Left lung (tissue), 10 donors: ENCODE data around the gene EBF3. TPM values are rescaled to one million over a fixed set of nuclear protein-coding genes. Genes with fewer than 3 reads are reported as not detected.

Experiments used
- ATAC-seq: fragments of 200-7000 bp; cut with Tn5 transposase; one replicate; pipeline ENCODE4 v1.9.1; 2020; ENCODE audit warnings: moderate library complexity
- DNase-seq, 4 donors: peaks; one replicate each; pipeline ENCODE4 v3.0.0-alpha.2; 2013 to 2020
- H3K27ac ChIP-seq, 2 donors: fragments of 200-600 bp; sonication (generic) in 1 of 2; one replicate each; pipeline versions ENCODE4 v1.5.0 to v1.8.0; 2020 to 2021
- H3K27me3 ChIP-seq, 2 donors: fragments of 200-600 bp; sonication (generic) in 1 of 2; one replicate each; pipeline versions ENCODE4 v1.5.0 to v1.8.0; 2020 to 2021
- H3K36me3 ChIP-seq, 2 donors: fragments of 200-600 bp; sonication (generic) in 1 of 2; one replicate each; pipeline versions ENCODE4 v1.5.0 to v1.8.0; 2020 to 2021
- H3K4me1 ChIP-seq, 2 donors: fragments of 200-600 bp; one replicate each; pipeline ENCODE4 v1.8.0; 2021
- H3K4me3 ChIP-seq, 2 donors: fragments of 200-600 bp; sonication (generic) in 1 of 2; one replicate each; pipeline versions ENCODE4 v1.5.0 to v1.8.0; 2020 to 2021; ENCODE audit warnings: mild to moderate bottlenecking in 1 of 2
- H3K9me3 ChIP-seq, 2 donors: fragments of 200-600 bp; sonication (generic) in 1 of 2; one replicate each; pipeline versions ENCODE4 v1.5.0 to v1.8.0; 2020 to 2021
- intact Hi-C, 2 donors: fragments of 100-400 bp; cut with DNase I; formaldehyde crosslinking; loops; one replicate each; pipeline versions ENCODE4 v1.11.2 to v1.14.2; 2022
- polyA plus RNA-seq, 6 donors: library from polyadenylated mRNA; unstranded; fragments of 120-200 nt; gene quantifications; one replicate each; pipeline ENCODE4 v1.2.1, GENCODE V29; 2013; ENCODE audit not compliant: insufficient read length in 6 of 6
- total RNA-seq, 2 donors: library from RNA; stranded (reverse); fragmentation: NEBNext Ultra II Directional; extraction: Animal tissue kit (Norgen Biotek cat#: 25700); gene quantifications; one replicate each; pipeline ENCODE4 v1.2.1, GENCODE V29; 2021
- TF ChIP-seq, protein P1 (sequence below), 2 donors: fragments of 200-600 bp; sonication (generic) in 1 of 2; IDR thresholded peaks; one replicate each; pipeline versions ENCODE4 v1.5.0 to v1.8.0; 2021; ENCODE audit warnings: antibody characterized with exemption in 2 of 2
- donor health status: DM: no; HTN: yes; CAD: no.
- donor health status: DM: no; HTN: no; CAD: no.

The EBF3 gene
- total and polyA plus RNA-seq, 8 donors, result 0.10 to 2.0 (median 1.4) TPM; not detected in 1

DNA sequence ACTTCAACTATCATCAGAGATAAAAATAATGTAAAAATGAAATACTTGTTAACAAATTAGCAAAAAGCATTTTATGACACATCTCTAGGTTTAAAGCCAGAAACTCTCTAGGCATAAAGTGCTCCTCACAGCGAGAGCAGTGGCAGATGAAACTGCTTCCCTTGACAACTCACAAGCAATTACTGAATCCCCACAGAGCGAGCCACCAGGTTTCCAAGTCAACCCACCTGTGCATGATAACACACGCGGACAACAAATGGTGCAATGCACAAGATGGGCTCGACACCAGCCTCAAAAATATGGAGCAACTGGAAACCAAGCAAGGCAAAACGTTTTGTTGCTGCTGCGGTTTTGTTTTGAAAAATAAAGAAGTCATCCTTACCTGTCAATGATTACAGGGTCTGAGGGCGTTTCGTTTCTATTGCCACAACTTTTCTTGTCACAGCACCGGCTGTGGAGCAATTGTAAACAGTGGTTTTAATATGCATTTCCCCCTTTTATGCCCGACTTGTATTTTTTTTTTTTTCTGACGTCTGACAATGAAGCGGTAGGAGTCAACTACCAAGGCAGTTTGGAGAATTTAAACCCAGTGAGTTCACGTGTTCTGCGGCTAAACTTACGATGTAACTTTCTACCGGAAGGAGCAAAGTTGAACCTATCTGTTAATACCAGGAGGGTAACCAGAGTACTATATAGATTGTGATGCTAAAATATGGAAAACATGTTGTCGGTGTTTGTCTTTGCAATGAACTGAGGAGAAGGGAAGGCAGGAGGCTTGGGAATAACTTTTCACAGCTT lies 7.0 kb downstream of the EBF3 start:
- DNase-seq (no peak), ATAC-seq (no peak)
- H3K4me1 ChIP-seq, result peaks cover 0 to 14% of the 10 kb centered on the region in 2 donors
- H3K36me3 ChIP-seq, result no peaks in the 10 kb centered on the region
- intact Hi-C loops, result no loop called here
- H3K27me3 ChIP-seq, result peaks cover 87 to 100% of the 10 kb centered on the region in 2 donors
- no peak overlapping the region for H3K4me3 ChIP-seq
- H3K27ac ChIP-seq, result no peak overlapping the region
- H3K9me3 ChIP-seq, result no peaks in the 10 kb centered on the region
- TF ChIP-seq, protein P1, sequence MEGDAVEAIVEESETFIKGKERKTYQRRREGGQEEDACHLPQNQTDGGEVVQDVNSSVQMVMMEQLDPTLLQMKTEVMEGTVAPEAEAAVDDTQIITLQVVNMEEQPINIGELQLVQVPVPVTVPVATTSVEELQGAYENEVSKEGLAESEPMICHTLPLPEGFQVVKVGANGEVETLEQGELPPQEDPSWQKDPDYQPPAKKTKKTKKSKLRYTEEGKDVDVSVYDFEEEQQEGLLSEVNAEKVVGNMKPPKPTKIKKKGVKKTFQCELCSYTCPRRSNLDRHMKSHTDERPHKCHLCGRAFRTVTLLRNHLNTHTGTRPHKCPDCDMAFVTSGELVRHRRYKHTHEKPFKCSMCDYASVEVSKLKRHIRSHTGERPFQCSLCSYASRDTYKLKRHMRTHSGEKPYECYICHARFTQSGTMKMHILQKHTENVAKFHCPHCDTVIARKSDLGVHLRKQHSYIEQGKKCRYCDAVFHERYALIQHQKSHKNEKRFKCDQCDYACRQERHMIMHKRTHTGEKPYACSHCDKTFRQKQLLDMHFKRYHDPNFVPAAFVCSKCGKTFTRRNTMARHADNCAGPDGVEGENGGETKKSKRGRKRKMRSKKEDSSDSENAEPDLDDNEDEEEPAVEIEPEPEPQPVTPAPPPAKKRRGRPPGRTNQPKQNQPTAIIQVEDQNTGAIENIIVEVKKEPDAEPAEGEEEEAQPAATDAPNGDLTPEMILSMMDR (IDR thresholded peaks at IDR 0.05), result no peak

DNA sequence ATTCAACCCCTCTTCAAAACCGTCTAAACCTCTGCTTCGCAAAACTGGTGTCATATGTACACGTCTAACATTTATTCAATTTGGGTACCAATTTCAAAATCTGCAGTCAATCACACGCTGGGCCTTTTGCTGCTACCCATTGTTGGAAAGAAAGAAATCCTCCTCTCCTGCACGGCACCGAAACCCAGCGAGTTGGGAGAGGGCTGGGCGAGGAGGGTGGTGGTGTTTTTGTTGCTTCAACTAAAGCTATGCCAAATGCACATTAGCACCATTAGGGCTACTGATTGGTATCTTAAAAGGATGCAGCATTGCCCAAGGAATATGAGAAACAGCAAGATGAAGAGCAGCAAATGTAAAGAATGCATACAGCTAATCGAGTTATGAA lies 7.8 kb downstream of the EBF3 start:
- Histone ChIP-seq H3K4me1 (peaks cover 0 to 14% of the 10 kb centered on the region in 2 donors), H3K4me3 (no peak overlapping the region), H3K36me3 (no peaks in the 10 kb centered on the region), H3K27ac (no peak overlapping the region), H3K27me3 (peaks cover 79 to 100% of the 10 kb centered on the region in 2 donors), H3K9me3 (no peaks in the 10 kb centered on the region)
- ATAC-seq (no peak), DNase-seq (no peak)
- intact Hi-C loops, result no loop called here
- TF ChIP-seq, protein P1 (IDR thresholded peaks at IDR 0.05), result no peak

DNA sequence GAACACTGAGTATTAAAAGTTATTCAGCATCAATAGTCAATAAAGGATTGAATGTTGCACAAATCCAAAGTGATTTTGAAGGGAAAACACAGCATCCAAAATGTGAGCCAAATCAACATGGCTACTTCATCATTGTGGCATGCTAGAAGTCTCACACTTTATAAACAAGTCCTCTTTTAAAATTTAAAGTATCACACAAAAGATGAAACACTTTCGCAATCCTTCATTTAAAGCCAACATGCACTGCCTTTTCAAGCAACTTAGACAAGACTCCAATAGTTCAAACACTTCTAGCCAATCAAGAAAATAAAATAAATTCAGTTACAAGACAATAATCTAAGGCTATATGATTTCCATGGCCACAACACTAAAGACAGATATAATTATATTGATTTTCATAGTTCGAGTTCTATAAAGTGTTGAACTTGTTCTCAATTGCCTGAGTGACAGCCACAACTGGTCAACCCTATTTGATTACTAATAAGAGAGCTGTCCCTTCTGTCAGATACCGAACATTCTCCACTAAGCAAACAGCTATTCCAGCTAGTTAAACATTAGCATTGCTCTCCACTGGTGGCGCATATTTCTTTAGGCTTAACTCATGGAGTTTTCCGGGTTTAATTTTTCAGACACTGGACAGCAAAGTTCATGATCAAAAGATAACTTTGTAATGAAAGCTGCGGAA lies 8.3 kb downstream of the EBF3 start:
- Histone ChIP-seq H3K27ac (no peak overlapping the region), H3K4me1 (peaks cover 0 to 14% of the 10 kb centered on the region in 2 donors), H3K36me3 (no peaks in the 10 kb centered on the region), H3K27me3 (peaks cover 73 to 96% of the 10 kb centered on the region in 2 donors), H3K4me3 (no peak overlapping the region), H3K9me3 (no peaks in the 10 kb centered on the region)
- TF ChIP-seq, protein P1 (IDR thresholded peaks at IDR 0.05), result no peak
- ATAC-seq (peak; percentile 62), DNase-seq (no peak)
- intact Hi-C loops, result no loop called here

DNA sequence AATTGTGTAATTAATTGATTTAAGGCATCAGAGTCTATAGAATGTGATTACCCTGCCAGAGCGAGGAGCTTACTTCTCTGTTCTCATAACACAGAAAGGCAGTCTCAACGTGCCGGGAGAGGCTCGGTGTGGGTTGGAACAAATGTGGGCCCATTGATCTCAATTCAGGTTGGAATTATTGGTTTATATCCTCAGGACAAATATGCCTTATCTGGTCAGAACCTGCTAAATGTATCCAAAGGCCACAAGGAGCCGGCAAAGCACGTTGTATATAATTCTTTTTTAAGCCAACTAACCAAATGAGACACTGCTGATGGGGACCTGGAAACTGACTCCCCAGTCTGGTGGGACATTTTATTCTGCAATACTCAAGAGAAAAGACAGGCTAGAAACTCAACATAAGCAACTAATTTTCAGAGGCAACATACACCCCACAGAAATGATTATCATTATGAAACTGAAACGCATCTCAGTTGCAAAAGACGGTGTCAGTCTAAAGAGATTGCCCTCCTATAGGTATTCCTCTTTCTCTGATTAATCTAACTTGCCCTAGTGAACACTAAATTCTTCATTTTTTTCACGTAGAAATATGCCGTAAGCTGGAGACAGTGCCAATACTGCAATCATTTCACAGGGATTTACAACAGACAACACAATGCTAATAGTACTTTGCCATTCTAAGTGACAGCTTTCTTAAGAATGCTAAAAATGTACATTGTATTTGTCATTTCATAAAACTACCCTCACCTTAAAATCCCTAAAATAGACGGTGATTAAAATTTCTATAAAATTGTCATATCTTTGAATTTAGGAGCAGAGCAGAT lies 9.4 kb downstream of the EBF3 start:
- Histone ChIP-seq H3K27ac (no peak overlapping the region), H3K27me3 (peaks cover 63 to 89% of the 10 kb centered on the region in 2 donors), H3K9me3 (no peaks in the 10 kb centered on the region), H3K4me1 (peaks cover 0 to 14% of the 10 kb centered on the region in 2 donors), H3K4me3 (no peak overlapping the region), H3K36me3 (no peaks in the 10 kb centered on the region)
- TF ChIP-seq, protein P1 (IDR thresholded peaks at IDR 0.05), result no peak
- peak in 1 of 4 donors; percentile 2 for DNase-seq
- intact Hi-C loops, result no loop called here
- no peak for ATAC-seq
